HG02798 (cell line): ENCODE measurements around the gene COL4A4.
"Not testable (repeated sequence)": the region's sequence is repeated elsewhere in the genome, so short reads cannot be mapped to it uniquely, and the experiment has no call there.

Experiments used
- ATAC-seq: cut with Tn5 transposase; IDR thresholded peaks from one replicate; pipeline ENCODE4 v1.9.1; 2021; ENCODE audit warnings: mild to moderate bottlenecking; ENCODE audit not compliant: unreplicated experiment, poor library complexity

The COL4A4 gene

DNA sequence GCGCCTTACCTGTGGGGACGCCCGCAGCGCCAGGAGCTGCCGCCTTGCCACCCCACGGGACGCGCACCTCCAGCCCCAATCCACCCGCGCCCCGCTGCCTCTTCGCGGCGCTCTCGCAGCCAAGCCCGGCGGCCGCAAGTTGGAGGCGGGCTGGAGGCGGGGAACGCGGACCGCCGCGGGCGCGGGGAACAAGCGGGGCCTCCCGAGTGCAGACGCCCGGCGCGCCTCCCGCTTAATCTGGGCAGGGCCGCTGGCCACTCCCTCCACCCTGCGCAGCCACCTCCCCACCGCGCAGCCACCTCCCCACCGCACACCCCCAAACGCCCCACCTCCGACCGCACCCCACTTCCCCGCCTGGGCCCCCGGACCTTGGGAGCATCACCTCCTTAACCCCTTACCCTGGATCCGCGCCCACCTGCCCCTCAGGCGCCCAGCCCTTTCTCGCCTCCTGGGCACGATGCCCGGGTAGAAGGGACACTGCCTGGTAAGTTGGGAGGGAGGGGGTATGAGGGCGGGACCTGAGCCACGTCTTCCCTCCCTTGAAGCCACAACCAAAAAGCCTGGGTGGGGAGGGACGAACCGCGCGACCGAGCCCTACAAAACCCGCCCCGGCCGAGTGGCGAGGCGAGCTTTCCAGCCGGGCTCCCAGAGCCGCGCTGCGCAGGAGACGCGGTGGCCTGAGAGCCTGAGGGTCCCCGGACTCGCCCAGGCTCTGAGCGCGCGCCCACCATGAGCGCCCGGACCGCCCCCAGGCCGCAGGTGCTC is at the start of gene COL4A4, which contains the start of gene COL4A3:
Gene COL4A4 (minus strand): TSS at position 208 of the 765 bp plus-strand sequence. CDS start 16,722 bp downstream, outside the sequence.
Gene COL4A3 (plus strand): TSS at position 627 of the 765 bp plus-strand sequence. CDS start 103 bp downstream, at position 730.
- peak; percentile 72 for ATAC-seq

- ATAC-seq, result no peak
These were observed 43.6 kb upstream of the COL4A4 start for GRCh38 chr2:227207573-227207972.

GRCh38 chr2:227206406-227206805 is 42.4 kb upstream of the COL4A4 start:
- no peak for ATAC-seq

- ATAC-seq, result no peak
These were observed 41.7 kb upstream of the COL4A4 start for GRCh38 chr2:227205701-227206100.

GRCh38 chr2:227204452-227204851 is 40.4 kb upstream of the COL4A4 start:
- ATAC-seq, result no peak

GRCh38 chr2:227201771-227202170 is 37.8 kb upstream of the COL4A4 start:
- ATAC-seq, result no peak

DNA sequence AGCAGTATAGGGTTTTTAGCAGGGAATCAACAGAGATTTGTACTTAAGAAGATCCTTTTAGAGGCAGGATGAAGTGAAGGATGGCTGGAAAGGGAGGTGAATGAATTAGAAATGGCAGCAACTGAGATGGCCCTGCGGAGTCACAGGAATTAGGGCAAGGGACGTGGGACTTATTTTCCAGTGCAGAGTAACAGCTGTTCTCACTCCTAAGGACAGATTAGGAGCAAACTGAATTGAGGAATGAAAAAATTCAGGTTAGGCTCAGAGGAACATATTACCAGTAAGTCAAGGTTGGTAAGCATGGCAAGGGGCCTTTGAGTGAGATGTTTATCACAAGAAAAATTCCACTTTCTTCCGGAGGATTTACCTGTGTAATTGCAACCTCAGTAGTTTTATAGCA is 34.9 kb upstream of the COL4A4 start:
- ATAC-seq, result no peak

GRCh38 chr2:227194219-227194618 is 30.2 kb upstream of the COL4A4 start:
- no peak for ATAC-seq

DNA sequence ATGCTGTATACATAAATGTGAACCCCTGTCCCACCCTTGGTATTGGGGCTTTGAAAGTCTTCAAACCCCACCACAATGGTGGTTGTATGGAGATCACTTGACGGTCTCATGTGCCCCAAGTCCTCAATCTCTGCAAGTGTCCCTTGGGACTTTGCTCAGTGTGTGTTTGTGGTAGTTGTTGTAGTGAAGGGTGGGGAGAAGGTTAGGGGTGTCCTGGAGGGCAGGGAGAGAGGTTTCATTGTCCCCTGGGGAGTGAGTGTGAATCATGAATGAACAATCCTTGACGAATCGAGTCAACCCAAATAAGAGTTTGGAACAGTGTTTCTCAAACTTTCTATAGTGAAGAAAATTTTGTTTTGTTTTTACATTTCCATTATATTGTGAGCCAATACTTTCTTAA is 28.5 kb upstream of the COL4A4 start:
- ATAC-seq, result no peak

GRCh38 chr2:227191367-227191766 is 27.4 kb upstream of the COL4A4 start:
- ATAC-seq, result no peak

- ATAC-seq, result peak; percentile 76
These were observed 24.3 kb upstream of the COL4A4 start for GRCh38 chr2:227188292-227188691.

DNA sequence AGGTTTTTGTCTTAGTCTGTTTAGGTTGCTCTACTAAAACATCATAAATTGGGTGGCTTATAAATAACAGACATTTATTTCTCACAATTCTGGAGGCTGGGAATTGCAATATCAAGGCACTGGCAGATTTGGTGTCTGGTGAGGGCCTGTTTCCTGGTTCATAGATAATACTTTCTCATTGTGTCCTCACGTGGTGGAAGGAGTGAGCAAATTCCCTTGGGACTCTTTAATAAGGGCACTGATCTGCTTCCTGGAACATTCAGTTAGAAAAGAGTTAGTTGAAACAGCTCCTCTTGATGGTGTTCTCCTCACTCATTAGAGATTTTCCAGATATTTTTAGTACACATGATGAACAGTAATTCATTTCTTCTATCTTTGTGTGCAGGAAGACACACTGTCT is 22.7 kb upstream of the COL4A4 start:
- ATAC-seq, result no peak

DNA sequence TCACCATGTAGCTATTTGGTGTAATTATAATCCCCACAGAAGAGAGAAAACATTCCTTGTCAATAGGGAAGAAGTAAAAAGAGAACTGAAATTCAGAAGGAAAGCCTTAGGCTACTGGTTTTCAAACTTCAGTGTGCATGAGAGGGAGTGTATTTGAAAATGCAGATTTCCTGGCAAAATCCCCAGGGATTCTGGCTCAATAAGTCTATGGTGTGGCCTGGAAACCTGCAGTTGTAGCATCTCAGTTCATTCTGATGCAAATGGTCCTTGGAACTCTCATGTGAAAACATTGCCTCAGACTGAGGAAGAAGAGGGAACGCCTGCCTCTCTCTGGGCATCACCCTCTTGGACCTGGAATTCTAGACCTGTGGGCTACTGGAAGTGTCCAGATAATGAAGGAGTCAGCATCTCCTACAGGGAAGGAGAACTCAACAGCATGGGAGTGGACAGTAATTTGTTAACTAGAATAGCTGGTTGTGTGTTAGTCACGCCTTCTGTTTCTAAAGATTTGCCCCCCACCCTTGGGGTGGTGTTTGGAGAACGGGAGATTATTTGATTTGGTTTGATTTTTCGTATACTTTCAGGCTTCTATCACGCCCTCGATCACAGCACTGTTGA is 21.7 kb upstream of the COL4A4 start:
- no peak for ATAC-seq

- no peak for ATAC-seq
These were observed 19.8 kb upstream of the COL4A4 start for GRCh38 chr2:227183657-227184367.

DNA sequence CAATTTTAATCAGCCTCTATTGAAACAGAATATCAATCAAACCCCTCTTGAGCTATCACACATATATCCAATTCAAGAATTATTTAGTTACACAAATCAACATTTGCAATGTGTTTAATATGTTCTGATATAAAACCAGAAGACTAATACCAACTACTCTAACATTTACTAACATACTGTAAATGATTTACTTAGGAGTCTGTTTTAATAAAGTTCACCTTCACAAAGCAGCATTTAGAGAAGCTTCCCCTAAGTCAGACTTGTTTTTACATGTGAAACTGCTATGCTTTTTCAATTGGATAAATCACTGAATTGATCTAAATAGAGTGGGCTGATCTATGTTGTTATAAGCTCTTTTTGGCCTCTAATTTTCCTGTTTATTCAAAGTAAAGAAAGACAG is 18.8 kb upstream of the COL4A4 start:
- no peak for ATAC-seq

DNA sequence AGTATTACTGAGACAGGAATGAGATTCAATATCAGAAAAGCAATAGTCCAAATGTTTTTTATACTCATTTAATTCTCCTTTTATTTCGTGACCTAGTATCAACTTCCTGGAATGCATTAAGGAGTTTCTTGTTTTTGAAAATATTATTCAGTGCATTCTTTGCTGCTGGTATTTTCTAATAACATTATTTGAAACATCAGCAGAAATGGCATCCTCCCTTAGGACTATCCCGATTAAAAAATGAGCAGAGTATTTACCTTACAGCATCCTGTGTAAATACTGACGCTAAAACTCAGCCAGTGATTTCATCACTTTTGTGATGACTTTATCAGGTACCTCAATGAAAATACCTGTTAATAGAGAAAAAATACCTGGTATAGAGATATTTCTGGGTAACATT is 16.8 kb upstream of the COL4A4 start:
- no peak for ATAC-seq

DNA sequence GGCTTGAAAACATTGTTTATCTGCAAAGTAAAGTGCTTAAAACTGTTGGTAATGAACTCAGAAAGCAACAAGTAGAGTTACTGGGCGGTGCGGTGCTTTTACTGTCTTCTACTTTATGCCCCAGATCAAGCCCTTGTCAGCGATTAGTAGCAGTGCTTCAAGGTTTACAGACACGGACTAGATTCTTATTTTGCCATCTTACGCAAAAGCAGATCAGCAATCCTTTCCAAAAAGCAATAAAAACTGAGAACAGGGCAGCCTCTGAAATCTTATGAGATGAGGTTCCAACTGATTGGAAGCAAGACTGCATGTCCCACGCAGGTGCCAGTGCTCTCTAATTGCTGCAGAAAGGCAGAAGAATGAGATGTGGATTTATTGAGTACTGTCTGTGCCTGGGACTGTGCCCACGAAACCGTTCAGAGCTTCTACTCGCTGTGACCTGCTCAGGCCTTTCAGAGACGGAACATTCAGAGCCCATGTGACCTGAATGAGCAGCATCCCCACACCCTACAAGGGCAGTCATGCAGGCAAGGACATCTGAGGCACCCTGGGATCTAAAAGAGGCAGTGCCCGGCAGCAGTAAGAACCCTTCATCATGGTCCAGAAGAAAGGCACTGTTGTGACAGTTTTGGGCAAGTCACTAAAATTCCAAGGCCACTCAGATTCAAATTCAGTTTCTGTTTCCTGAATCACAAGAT is 16.1 kb upstream of the COL4A4 start:
- ATAC-seq, result no peak

DNA sequence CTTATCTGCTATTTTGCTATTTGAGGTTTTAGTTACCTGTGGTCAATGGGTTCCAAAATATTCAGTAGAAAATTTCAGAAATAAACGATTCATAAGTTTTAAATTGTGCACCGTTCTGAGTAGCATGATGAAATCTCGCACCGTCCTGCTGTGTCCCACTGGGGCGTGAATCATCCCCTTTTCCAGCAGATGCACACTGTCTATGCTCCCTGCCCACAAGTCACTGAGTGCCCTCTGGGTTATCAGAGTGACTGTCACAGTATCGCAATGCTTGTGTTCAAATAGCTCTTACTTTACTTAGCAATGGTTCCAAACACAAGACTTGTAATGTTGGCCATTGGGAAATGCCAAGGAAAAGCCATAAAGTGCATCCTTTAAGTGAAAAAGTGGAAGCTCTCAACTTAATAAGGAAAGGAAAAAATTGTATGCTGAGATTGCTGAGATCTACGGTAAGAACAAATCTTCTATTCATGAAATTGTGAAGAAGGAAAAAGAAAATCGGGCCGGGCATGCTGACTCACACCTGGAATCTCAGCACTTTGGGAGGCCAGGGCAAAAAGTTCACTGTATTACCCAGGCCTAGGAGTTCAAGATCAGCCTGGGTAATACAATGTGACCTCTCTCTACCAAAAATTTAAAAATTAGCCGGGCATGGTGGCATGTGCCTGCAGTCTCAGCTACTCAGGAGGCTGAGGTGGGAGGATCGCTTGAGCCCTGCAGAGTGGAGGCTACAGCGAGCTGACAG is 13.8 kb upstream of the COL4A4 start:
- ATAC-seq, result no peak

- ATAC-seq, result not testable (repeated sequence)
These were observed 7.8 kb upstream of the COL4A4 start for GRCh38 chr2:227171779-227172178.

DNA sequence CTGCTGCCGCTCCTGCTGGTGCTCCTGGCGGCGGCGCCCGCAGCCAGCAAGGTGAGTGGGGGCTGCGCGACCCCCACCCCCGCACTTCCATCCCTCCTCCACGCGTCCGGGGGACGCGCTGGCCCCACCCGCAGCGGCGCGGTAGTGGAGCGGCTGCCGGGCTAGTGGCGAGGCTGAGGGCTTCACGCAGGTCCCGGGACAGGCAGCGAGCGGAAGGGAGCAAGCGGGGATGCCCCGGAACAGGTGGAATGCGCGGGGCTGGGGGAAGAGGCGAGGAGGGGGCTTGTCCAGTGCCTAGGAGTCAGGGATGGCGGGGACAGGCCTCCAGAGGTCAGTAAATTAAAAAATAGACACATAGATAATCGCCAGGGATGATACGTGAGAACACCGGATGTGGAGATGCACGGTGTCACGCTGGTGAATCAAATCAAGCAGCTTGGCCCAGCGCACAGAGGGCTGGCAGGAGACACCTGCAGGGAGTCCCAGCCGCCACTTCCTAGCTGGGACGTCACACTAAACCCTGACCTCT is 822 bp upstream of the COL4A4 start:
- ATAC-seq, result peak; percentile 65
